PFSK-1 (cell line): ENCODE measurements around the gene SNX24.

ENCODE experiments used
- FOXP2 ChIP-seq: optimal IDR thresholded peaks from 2 replicates; pipeline ENCODE3; 2011; ENCODE audit warnings: borderline replicate concordance, control low read depth, inconsistent platforms; ENCODE audit not compliant: insufficient read depth; ENCODE audit errors: extremely low read length, extremely low read depth
- POLR2AphosphoS5 ChIP-seq: IDR thresholded peaks from 2 replicates; pipeline ENCODE4 v1.6.1; 2012; ENCODE audit warnings: low read depth, mild to moderate bottlenecking, control low read depth, low read length, moderate library complexity
- SIN3A ChIP-seq: IDR thresholded peaks from 2 replicates; pipeline ENCODE4 v1.6.1; 2012; ENCODE audit warnings: mild to moderate bottlenecking, low read length, moderate library complexity, borderline replicate concordance; ENCODE audit not compliant: insufficient read depth
- TAF1 ChIP-seq: IDR thresholded peaks from 2 replicates; pipeline ENCODE4 v1.6.1; 2012; ENCODE audit warnings: low read length, control low read depth, borderline replicate concordance; ENCODE audit not compliant: insufficient read depth
- TF ChIP-seq, protein P1 (sequence below), 2 experiments: IDR thresholded peaks; 2 replicates each; pipeline versions ENCODE4 v1.6.1 to v1.8.0; 2011 to 2012; ENCODE audit warnings: low read depth in 2 of 2, low read length in 2 of 2, control low read depth in 1 of 2, inconsistent platforms in 1 of 2, mild to moderate bottlenecking in 1 of 2, moderate library complexity in 1 of 2; ENCODE audit not compliant: insufficient read depth in 1 of 2

Gene SNX24

DNA sequence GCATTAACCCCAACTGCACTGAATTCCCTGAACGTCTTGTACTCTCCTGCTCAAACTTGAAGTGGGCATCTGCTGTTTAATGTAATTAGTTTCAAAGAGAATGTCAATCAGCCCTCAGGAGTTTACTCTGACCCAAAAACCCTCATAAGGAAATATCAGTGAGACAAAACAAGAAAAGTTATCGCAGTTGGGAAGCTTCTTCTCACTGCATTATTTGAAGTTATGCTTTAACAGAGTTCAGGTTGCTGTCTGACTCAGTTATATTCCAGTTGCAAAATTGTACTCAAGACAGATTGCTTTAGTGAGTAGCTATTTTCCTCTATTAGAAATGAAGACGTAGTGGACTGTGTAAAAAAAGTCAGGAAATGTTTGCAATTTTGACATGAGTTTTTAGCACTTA, 139.0 kb downstream of the SNX24 start:
- TF ChIP-seq SIN3A, result no peak
- TF ChIP-seq POLR2AphosphoS5, result no peak
- TF ChIP-seq, protein P1, sequence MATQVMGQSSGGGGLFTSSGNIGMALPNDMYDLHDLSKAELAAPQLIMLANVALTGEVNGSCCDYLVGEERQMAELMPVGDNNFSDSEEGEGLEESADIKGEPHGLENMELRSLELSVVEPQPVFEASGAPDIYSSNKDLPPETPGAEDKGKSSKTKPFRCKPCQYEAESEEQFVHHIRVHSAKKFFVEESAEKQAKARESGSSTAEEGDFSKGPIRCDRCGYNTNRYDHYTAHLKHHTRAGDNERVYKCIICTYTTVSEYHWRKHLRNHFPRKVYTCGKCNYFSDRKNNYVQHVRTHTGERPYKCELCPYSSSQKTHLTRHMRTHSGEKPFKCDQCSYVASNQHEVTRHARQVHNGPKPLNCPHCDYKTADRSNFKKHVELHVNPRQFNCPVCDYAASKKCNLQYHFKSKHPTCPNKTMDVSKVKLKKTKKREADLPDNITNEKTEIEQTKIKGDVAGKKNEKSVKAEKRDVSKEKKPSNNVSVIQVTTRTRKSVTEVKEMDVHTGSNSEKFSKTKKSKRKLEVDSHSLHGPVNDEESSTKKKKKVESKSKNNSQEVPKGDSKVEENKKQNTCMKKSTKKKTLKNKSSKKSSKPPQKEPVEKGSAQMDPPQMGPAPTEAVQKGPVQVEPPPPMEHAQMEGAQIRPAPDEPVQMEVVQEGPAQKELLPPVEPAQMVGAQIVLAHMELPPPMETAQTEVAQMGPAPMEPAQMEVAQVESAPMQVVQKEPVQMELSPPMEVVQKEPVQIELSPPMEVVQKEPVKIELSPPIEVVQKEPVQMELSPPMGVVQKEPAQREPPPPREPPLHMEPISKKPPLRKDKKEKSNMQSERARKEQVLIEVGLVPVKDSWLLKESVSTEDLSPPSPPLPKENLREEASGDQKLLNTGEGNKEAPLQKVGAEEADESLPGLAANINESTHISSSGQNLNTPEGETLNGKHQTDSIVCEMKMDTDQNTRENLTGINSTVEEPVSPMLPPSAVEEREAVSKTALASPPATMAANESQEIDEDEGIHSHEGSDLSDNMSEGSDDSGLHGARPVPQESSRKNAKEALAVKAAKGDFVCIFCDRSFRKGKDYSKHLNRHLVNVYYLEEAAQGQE (IDR thresholded peaks at IDR 0.05; ENCODE audit: insufficient read depth in 1 of 2, low read depth in 2 of 2, low read length in 2 of 2), result no peak
- no peak for TF ChIP-seq FOXP2
- TF ChIP-seq TAF1, result no peak

DNA sequence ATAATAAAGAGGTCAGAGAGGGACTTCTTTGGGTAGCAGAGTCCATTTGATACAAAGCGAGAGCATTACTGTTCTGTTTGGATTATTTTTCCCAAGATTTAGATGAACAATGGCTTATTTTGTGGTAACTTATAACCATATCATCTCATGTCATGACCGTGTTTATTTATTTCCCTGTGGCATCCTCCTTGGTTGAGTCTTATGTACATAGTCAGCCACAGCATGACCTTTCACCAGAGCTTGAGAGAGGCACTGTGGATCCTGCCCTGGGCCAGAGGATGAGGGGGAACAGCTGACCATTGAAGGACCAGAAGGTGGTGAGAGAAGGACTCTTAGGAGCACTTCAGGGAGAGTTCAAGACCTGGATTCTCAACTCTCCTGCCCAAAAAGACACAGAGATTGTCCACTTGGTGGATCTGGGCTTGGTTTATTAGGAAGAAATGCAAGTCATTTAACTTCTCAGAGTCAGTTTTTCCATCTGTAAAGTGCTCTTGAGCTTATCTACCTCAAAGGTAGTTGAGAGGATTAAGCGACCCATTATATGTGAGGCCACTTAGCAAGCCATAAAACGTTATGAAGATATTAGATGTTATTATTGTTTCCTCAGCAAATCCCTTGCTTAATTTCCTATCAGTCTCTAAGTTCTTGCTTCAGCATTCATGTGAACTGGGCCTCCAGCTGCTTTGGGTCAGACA, 139.7 kb downstream of the SNX24 start:
- TF ChIP-seq, protein P1 (IDR thresholded peaks at IDR 0.05; ENCODE audit: insufficient read depth in 1 of 2, low read depth in 2 of 2, low read length in 2 of 2), result no peak
- TF ChIP-seq TAF1 (no peak), POLR2AphosphoS5 (no peak), FOXP2 (no peak), SIN3A (no peak)

DNA sequence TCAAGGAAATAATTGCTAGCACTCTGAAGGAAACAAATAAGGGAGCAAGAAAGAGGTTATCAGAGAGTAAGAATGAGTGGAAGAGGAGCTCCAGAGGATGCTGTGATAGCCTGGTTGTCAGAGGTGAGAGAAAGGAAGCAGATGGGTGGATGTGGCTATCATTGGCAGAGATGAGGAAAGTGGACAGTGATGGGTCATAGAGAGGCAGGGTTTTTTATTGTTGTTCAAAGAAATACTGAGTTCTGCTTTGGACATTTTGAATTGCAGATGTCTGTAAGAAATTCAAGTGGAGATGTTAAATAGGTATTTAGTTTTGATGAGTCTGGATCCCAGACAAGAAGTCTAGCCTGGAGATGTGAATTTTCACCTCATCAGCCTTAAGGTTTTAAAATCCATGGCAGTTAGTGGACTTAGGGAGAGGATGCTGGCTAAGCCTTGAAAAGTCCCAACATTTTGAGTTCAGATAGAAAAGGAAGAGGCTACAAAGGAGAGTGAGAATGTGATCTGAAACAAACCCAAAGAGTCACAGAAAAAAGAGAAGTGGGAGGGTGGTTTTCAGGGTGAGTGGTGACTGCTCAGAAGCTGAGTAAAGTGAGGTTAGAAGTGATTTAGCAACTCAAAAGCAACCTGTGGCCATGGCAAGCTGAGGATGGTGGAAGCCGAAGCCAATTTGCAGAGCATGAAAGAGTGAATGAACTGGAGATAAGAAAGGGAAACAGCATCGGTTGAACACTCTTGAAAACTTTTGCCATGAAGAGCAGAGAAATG, 140.7 kb downstream of the SNX24 start:
- no peak for TF ChIP-seq SIN3A
- TF ChIP-seq POLR2AphosphoS5, result no peak

DNA sequence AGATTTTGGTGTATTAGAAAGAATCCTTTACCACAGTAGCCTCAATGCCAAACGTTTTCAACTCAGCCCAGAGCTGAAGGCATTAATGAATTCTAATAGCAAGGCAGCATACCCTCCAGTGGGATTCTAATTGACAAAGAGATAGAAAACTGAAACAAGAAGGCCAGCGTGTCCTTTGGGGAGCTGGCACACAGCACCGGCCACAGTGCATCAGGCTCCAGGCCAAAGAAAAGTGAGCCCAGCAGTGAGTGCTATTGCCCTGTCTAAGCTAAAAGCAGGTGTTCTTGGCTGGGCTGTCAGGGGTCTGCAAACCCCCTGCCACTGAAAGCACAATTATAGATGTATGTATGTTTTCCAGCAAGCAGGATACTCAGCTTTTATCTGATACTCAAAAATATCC, 150.7 kb downstream of the SNX24 start:
- TF ChIP-seq TAF1, result no peak
- TF ChIP-seq, protein P1 (IDR thresholded peaks at IDR 0.05; ENCODE audit: insufficient read depth in 1 of 2, low read depth in 2 of 2, low read length in 2 of 2), result no peak
- TF ChIP-seq FOXP2, result no peak
- no peak for TF ChIP-seq SIN3A
- TF ChIP-seq POLR2AphosphoS5, result no peak

DNA sequence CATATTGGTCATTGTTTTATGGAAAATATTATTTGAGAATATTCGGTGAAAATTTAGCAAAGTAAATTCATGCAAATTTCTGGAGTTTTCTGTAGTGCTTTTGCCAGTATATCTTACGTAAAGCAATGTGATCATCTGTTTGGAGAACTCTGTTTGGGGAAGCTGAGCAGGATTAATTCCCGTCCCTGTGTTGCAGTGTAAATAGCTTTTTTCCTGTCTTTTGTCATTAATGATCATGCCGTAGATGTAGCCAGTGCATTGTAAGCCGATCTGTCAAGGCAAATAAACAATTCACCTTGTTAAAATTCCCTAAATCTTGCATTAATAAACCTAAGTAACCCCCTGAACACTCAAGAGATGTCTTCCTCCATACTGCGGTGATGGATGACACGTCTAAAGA, 151.9 kb downstream of the SNX24 start:
- TF ChIP-seq POLR2AphosphoS5 (no peak), FOXP2 (no peak), TAF1 (no peak), SIN3A (no peak)
- TF ChIP-seq, protein P1 (IDR thresholded peaks at IDR 0.05; ENCODE audit: insufficient read depth in 1 of 2, low read depth in 2 of 2, low read length in 2 of 2), result no peak
